Spinal cord (tissue), 10 donors: Measurements from ENCODE around the gene FBRSL1. TPM values are rescaled to one million over a fixed set of nuclear protein-coding genes. Genes with fewer than 3 reads are reported as not detected.

ENCODE experiments used
- DNase-seq, 6 donors: peaks; one replicate each; pipeline versions ENCODE4 v3.0.0 to v3.0.0-alpha.2; 2013 to 2015; ENCODE audit warnings: low spot score in 6 of 6, low read depth in 4 of 6
- H3K27ac ChIP-seq: one replicate; pipeline ENCODE4 v1.5.1; 2013; ENCODE audit warnings: low read depth, low read length, control low read depth
- H3K27me3 ChIP-seq: one replicate; pipeline ENCODE4 v1.6.1; 2013; ENCODE audit warnings: low read length; ENCODE audit not compliant: control insufficient read depth, insufficient read depth
- H3K36me3 ChIP-seq: one replicate; pipeline ENCODE4 v1.6.1; 2013; ENCODE audit warnings: low read length; ENCODE audit not compliant: control insufficient read depth, insufficient read depth
- H3K4me1 ChIP-seq: one replicate; pipeline ENCODE4 v1.6.1; 2013; ENCODE audit warnings: low read length; ENCODE audit not compliant: control insufficient read depth, insufficient read depth
- H3K4me3 ChIP-seq: one replicate; pipeline ENCODE4 v1.5.1; 2013; ENCODE audit warnings: low read depth, low read length, control low read depth
- H3K9me3 ChIP-seq: one replicate; pipeline ENCODE4 v1.6.1; 2013; ENCODE audit warnings: low read length; ENCODE audit not compliant: control insufficient read depth, insufficient read depth
- WGBS: methylation state at CpG from one replicate; pipeline ENCODE4 v1.1.5; 2013; ENCODE audit warnings: missing lambda C conversion rate; ENCODE audit not compliant: insufficient coverage; 5-methylcytosine and 5-hydroxymethylcytosine counted together
- polyA plus RNA-seq, 2 donors: library from polyadenylated mRNA; unstranded; fragments of 120-200 nt; gene quantifications; one replicate each; pipeline ENCODE4 v1.2.1, GENCODE V29; 2013; ENCODE audit not compliant: insufficient read length in 2 of 2
- total RNA-seq, 2 donors: library from RNA; depleted of rRNA in 1 of 2; stranded (reverse); fragments of 120-200 nt in 1 of 2; fragments of >200 nt in 1 of 2; gene quantifications; one replicate each; pipeline versions ENCODE4 v1.2.3 to v1.2.4, GENCODE V29; 2013 to 2014
- donor health status: healthy.

FBRSL1 gene
- total and polyA plus RNA-seq, 4 donors, result 4.1 to 106 (median 54.0) TPM

GRCh38 chr12:132481771-132482745 lies 7.9 kb upstream of the FBRSL1 start:
- Histone ChIP-seq H3K4me3 (no peak overlapping the region), H3K27ac (no peak overlapping the region), H3K4me1 (no peaks in the 10 kb centered on the region), H3K27me3 (no peaks in the 10 kb centered on the region), H3K9me3 (no peaks in the 10 kb centered on the region), H3K36me3 (no peaks in the 10 kb centered on the region)
- no peak for DNase-seq
- WGBS, result 85% methylated on average over 30 of the region's 31 CpGs

DNA sequence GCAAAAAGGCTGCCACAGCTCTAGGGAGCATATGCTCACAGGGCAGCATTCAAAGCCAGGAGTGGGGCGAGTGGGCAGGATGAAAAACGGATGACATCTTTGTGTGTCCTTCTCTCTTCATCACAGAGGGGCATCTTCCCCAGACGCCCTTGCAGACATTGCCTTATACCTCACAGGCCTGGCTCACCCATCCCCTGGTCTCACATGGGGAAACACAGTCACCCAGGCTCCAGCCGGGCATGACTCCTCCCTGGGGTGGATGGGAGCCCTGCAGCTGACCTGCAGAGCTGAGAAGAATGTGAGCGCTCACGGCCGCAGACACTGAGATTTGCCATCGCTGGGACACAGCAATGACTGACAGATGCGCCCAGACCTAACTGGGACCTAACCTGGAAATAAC lies 7.2 kb upstream of the FBRSL1 start:
- Histone ChIP-seq H3K27me3 (no peaks in the 10 kb centered on the region), H3K27ac (no peak overlapping the region), H3K9me3 (no peaks in the 10 kb centered on the region), H3K4me1 (no peaks in the 10 kb centered on the region), H3K4me3 (no peak overlapping the region), H3K36me3 (no peaks in the 10 kb centered on the region)
- WGBS, result 87% methylated on average over 8 of the region's 9 CpGs
- DNase-seq, result no peak

GRCh38 chr12:132483208-132483607 lies 6.7 kb upstream of the FBRSL1 start:
- Histone ChIP-seq H3K4me3 (no peak overlapping the region), H3K36me3 (no peaks in the 10 kb centered on the region), H3K27ac (no peak overlapping the region), H3K27me3 (no peaks in the 10 kb centered on the region), H3K4me1 (no peaks in the 10 kb centered on the region), H3K9me3 (no peaks in the 10 kb centered on the region)
- no peak for DNase-seq
- 96% methylated on average over 27 of the region's 27 CpGs for WGBS

GRCh38 chr12:132483612-132484011 lies 6.3 kb upstream of the FBRSL1 start:
- 93% methylated on average over 16 of the region's 17 CpGs for WGBS
- Histone ChIP-seq H3K36me3 (no peaks in the 10 kb centered on the region), H3K27me3 (no peaks in the 10 kb centered on the region), H3K4me3 (no peak overlapping the region), H3K4me1 (peaks cover 2% of the 10 kb centered on the region), H3K9me3 (no peaks in the 10 kb centered on the region), H3K27ac (no peak overlapping the region)
- DNase-seq, result no peak

- H3K27me3 ChIP-seq, result no peaks in the 10 kb centered on the region
Observed at GRCh38 chr12:132484183-132484890, 5.6 kb upstream of the FBRSL1 start.

GRCh38 chr12:132484891-132485441 lies 5.0 kb upstream of the FBRSL1 start:
- Histone ChIP-seq H3K27me3 (no peaks in the 10 kb centered on the region), H3K36me3 (no peaks in the 10 kb centered on the region), H3K4me1 (peaks cover 8% of the 10 kb centered on the region), H3K4me3 (no peak overlapping the region), H3K9me3 (no peaks in the 10 kb centered on the region), H3K27ac (no peak overlapping the region)
- 42% methylated on average over 13 of the region's 16 CpGs for WGBS
- DNase-seq, result peak in 1 of 6 donors; percentile 6

More at GRCh38 chr12:132484183-132484890, 5.6 kb upstream of the FBRSL1 start:
- Histone ChIP-seq H3K36me3 (no peaks in the 10 kb centered on the region), H3K4me3 (no peak overlapping the region), H3K9me3 (no peaks in the 10 kb centered on the region), H3K27ac (no peak overlapping the region), H3K4me1 (peaks cover 8% of the 10 kb centered on the region)
- 86% methylated on average over 26 of the region's 28 CpGs for WGBS
- no peak for DNase-seq

DNA sequence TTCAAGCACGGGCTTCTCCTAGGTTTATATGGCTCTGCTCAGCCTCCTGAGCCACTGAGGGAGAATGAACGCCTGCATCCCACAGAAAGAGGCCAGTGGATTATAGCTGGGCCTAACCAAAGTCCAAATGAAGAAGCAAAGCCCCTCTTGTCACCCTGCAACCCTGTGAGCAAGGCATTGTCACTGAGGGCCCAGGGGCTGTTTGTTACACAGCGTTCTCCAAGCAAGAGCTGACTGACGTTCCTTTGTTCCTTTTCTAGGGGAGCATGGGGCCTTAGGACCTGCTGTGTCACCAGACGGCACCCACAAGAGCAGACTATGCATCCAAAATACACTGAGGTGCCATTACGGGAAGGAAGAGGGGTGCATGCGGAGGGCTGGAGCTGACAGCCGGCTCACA lies 4.3 kb upstream of the FBRSL1 start:
- Histone ChIP-seq H3K27ac (no peak overlapping the region), H3K27me3 (no peaks in the 10 kb centered on the region), H3K36me3 (no peaks in the 10 kb centered on the region), H3K4me1 (peaks cover 8% of the 10 kb centered on the region), H3K9me3 (no peaks in the 10 kb centered on the region), H3K4me3 (no peak overlapping the region)
- no peak for DNase-seq
- 85% methylated on average over 6 of the region's 8 CpGs for WGBS

DNA sequence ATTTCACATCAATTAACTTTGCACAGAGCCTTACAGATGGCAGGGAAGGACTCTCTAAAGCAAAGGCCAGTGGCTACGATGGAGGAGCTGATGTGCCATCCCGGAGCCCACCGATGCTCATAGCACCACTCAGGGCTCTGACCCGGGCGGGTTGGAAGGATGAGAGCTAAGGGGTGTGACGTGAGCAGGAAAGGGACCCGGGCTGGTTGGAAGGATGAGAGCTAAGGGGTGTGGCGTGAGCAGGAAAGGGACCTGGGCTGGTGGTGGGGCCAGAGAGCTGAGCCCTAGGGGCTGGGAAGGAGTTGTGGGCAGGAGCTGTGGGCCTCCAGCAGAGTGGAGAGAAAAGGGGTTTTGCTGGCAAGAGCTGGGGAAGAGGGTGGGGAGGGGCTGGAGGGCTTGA lies 3.8 kb upstream of the FBRSL1 start:
- 80% methylated on average over 8 of the region's 8 CpGs for WGBS
- Histone ChIP-seq H3K27me3 (no peaks in the 10 kb centered on the region), H3K9me3 (no peaks in the 10 kb centered on the region), H3K4me3 (no peak overlapping the region), H3K36me3 (no peaks in the 10 kb centered on the region), H3K27ac (no peak overlapping the region), H3K4me1 (peaks cover 14% of the 10 kb centered on the region)
- DNase-seq, result no peak

DNA sequence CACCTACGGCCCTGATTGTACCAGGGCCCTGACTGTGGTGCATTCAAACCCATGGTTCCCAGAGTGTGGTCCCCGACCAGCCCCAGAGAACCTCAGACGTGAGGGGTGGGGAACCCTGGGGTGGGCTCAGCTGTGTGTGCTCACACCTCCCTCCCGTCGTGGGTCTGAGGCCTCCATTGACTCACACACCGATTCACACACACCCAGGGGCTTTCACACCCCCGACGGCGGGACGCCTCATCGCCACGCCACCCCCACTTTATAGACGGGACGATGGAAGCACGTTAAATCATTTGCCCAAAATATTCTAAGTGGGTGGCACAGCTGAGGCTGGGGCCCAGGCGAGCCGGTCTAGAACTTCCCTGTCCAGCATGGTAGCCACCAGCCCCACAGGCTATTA lies 3.4 kb upstream of the FBRSL1 start:
- 83% methylated on average over 12 of the region's 17 CpGs for WGBS
- H3K27ac ChIP-seq, result no peak overlapping the region
- peaks cover 18% of the 10 kb centered on the region for H3K4me1 ChIP-seq
- H3K27me3 ChIP-seq, result no peaks in the 10 kb centered on the region
- H3K4me3 ChIP-seq, result no peak overlapping the region
- no peak for DNase-seq
- peaks cover 3% of the 10 kb centered on the region for H3K36me3 ChIP-seq
- no peaks in the 10 kb centered on the region for H3K9me3 ChIP-seq
